GM18502 (cell line): Measurements from ENCODE around the gene SH2D3A.

Source experiments
- ATAC-seq: cut with Tn5 transposase; IDR thresholded peaks from one replicate; pipeline ENCODE4 v1.9.1; 2021; ENCODE audit warnings: mild to moderate bottlenecking; ENCODE audit not compliant: unreplicated experiment, poor library complexity

Gene SH2D3A

DNA sequence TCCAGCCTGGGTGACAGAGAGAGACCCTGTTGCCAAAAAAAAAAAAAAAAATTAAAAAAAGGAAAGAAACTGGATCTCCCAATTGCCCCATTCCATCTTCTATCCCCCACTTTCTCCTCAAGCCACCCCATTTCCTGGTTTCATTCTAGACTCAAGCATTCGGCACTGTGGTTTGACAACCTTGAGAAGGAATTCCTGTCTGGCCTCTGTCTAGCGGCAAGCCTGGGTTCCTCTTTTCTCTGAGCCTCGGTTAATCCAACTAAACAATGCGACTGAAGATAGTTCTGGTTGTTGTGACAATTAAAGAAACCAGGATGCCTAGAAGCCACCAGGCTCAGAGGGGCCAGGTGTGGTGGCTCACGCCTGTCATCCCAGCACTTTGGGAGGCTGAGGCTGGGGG, 43.5 kb downstream of the SH2D3A start:
- no peak for ATAC-seq

- ATAC-seq, result no peak
Measured at GRCh38 chr19:6723108-6723618, 44.1 kb downstream of the SH2D3A start.

- ATAC-seq, result no peak
Measured at GRCh38 chr19:6721773-6722172, 45.5 kb downstream of the SH2D3A start.

DNA sequence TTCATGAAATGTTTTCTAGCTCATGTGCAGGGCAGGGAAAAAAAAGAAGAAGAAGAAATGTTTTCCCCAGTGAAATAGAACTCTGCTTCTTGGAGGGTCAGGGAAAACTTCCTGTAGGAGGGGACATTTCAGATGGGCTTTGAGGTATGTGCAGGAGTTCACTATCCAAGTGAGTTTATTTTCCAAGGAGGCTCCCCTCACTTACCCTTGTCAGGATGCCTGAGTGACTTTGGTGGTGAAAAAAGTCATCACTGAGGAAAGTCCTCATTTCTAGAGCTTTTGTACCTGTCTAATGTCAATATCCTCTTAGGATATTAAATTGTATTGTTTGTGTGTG, 46.1 kb downstream of the SH2D3A start:
- no peak for ATAC-seq

GRCh38 chr19:6720369-6721137, 46.7 kb downstream of the SH2D3A start, which contains the start of gene C3:
TSS of gene C3 (minus strand) at chr19:6720650. CDS start at chr19:6720589, 61 bp downstream.
- no peak for ATAC-seq

GRCh38 chr19:6719992-6720368, 47.3 kb downstream of the SH2D3A start:
- ATAC-seq, result no peak

DNA sequence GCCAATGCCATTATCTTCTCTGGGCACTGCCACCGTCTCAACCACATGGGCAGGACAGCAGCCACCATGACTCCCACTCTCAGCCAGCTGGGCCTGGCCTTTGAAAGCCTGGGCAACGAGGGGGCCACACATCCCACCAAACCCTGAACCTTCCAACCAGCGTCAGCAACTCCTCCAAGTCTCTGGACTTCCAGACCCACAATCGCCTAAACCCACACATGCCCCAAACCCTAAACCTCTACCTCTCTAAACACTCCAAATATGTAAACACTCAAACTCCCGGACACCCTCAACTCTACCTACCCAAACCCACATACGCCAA, 47.7 kb downstream of the SH2D3A start:
- ATAC-seq, result no peak

DNA sequence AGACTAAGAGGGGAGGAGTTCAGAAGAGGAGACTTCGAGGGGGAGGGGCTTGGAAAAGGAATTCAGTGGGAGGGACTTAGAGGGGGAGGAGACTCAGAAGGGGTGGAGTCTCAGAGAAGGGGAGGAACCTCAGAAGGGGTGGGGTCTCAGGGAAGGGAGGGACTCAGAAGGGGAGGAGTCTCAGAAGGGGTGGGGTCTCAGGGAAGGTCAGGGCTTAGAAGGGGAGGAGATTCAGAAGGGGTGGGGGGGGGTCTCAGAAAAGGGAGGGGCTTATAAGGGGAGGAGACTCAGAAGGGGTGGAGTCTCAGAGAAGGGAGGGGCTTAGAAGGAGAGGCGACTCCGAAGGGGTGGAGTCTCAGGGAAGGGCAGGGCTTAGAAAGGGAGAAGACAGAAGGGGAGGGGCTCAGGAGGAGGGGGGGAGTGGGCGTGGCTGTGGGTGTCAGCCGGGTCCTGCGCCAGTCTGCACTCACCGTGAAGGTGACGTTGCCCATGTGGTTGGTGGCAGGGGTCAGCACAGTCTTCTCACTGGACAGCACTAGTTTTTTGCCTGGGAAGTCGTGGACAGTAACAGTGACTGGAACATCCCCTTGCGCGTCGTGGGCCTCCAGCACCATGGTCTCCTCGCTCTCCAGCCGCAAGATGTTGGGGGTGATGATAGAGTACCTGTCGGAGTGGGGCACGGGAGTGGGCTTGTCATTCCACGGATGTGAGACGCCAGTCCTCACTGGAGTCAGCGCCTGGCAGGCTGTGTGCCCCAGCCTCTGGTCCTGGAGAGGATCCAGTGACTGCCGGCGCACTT, 48.3 kb downstream of the SH2D3A start:
- no peak for ATAC-seq

DNA sequence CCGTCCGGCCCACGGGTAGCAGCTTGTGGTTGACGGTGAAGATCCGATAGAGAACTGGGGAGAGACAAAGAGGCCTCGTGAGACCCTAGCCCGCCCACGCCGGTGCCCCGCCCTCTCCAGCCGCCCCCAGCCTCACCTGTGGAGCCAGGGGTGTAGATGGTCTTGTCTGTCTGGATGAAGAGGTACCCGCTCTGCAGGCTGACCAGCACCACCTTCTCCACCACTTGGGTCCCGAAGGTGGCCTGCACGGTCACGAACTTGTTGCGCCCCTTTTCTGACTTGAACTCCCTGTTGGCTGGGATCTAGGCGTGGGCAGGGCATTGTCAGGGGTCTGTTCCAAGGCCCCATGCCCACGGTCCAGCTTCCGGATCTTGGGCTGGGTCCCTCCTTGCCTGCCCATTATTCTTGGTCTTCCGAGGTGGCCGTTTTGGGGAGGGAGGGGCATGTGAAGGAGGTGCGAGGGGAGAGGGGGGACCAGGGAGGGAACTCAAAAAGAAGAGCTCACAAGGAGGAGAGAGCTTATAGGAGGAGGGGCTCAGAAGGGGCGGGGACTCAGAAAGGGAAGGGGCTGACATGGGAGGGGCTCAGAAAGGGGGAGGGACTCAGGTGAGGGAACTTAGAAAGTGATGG, 49.0 kb downstream of the SH2D3A start:
- no peak for ATAC-seq

- no peak for ATAC-seq
Measured at GRCh38 chr19:6717441-6717971, 49.7 kb downstream of the SH2D3A start.

GRCh38 chr19:6717036-6717435, 50.2 kb downstream of the SH2D3A start:
- no peak for ATAC-seq

DNA sequence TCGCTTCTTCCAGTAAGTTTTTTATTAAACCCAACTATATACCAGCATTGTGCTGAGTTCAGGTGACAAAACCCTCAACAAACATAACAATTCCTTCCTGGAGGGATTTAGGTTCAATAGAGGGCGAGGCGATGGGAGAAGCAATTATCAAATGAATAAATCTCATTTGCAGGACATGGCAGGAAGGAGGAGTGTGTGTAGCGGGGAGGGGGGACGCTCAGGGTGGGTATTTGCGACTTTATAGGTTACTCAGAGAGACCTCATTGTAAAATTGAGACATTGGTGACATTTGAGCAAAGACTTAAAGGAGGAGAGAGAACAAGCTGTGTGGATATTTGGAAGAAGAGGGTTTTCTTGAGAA, 50.6 kb downstream of the SH2D3A start:
- ATAC-seq, result no peak

DNA sequence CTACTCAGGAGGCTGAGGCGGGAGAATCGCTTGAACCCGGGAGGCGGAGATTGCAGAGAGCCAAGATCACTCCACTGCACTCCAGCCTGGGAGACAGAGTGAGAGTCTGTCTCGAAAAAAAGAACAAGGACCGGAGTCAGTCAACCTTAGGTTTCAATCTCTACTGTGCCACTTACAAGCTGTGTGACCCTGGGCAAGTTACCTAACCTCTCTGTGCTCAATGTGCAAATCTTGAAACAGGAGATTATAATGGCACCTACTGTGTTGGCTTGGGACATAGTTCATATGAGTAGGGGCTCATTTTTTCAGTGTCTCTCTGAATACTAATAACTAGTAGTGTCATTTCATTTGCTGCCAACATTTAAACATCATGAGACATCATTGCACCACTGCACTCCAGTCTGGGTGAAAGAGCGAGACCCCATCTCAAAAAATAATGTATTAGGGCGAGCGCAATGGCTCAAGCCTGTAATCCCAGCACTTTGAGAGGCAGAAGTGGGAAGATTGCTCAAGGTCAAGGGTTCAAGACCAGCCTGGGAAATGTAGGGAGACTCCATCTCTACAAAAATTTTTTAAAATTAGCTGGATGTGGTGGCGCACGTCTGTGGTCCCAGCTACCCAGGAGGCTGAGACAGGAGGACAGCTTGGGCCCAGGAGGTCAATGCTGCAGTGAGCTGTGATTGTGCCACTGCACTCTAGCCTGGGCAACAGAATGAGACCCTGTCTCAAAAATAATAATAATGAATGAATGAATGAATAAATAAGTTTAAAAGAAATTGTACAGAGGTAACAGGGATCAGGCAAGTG, 52.3 kb downstream of the SH2D3A start:
- no peak for ATAC-seq

- no peak for ATAC-seq
Measured at GRCh38 chr19:6713773-6714692, 53.2 kb downstream of the SH2D3A start.

DNA sequence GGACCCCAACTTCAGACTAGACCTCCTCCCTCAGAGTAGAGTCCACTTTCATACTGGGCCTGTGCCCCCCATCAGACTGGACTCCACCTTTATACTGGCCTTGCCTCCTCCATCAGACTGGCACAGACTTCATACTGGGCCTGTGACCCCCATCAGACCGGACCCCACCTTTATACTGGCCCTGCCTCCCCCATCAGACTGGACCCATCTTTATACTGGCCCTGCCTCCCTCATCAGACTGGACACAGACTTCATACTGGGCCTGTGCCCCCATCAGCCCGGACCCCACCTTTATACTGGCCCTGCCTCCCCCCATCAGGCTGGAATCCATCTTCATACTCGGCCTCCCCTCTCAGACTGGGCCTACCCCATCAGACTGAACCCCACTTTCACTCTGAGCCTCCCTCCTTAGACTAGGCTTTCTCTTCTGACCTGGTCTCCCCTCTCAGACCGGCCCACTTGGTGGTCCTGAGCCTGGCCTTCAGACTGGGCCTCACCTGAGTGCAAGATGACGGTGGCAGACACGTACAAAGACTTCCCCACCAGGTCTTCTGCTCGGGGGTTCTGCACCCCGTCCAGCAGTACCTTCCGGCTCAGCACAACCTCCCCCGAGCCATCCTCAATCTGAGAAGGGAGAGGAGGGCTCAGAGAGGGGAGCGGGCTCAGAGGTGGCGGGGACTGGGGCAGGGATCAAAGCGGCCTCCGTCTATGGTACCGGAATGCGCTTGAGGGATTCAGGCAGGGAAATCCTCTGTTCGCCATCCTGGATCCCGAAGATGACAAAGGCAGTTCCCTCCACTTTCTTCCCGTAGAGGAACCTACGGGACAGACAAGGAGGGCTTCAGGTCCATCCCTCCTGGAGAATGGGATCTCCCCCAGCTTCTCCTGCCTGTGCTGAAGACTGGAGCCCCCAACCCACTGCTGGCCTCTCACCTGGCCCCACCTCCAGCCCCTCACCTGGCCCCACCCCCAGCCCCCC, 54.3 kb downstream of the SH2D3A start:
- ATAC-seq, result no peak

DNA sequence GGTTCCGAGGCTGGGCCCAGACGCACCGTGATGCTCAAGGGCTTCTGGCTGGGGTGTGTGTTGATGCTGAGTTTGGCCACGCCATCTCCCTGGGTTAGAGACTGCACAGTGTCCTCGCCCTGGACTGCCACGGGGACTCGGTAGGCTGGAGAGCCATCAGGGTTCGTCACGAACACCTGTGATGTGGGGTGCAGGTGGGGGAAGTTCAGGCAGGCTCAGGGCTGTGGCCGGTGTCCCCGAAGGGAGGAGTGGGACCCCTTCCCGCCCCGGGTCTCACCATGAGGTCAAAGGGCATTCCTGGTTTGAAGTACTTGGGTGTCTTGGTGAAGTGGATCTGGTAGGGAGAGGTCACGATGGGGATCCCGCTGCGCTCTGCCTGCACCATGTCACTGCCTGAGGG, 55.0 kb downstream of the SH2D3A start:
- no peak for ATAC-seq

DNA sequence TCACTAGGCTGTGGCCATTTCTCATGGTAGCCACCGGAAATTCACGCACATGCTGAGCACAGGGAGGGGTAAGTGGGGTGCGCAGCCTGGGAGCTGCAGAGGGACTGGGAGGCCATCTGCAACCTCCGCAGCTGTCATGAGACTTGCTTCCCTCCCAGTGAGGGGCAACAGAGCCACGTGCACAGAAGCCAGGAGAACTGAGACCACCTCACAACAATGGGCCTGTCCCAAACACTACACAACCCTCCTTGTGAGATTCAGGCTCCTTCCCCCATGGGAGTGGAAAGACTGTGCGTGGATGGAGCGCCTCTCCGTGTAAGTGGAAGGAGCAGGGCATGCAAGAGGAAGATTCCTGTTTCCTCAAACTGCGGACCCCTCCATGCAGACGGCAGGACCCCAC, 55.6 kb downstream of the SH2D3A start:
- no peak for ATAC-seq

DNA sequence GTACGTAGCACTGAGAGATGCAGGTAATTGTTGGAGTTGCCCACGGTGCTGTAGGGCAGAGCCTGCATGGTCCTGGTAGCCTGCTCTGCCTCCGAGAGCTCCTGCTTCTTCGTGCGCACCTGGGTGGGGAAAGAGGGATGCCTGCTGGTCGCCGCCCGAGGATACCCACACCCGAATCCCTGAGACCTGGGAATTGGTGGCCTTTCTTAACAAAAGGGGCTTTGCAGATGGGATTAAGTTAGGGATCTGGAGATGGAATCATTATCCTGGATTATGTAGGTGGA, 56.2 kb downstream of the SH2D3A start:
- ATAC-seq, result no peak
